ENCODE data around the gene MFNG.
A peak's percentile ranks its signal among the peaks of the same experiment; 100 is the strongest.

Gene MFNG

GRCh38 chr22:37431801-37432707, 54.1 kb downstream of the MFNG start (continued):
- TF ChIP-seq ZNF692 (tag by site-specific recombination; IDR thresholded peaks at IDR 0.05), result peak; percentile 89
- TF ChIP-seq ZXDB (tag by site-specific recombination; IDR thresholded peaks at IDR 0.05), result peak; percentile 23; the same call in 1 of the 2 replicates
- TF ChIP-seq ZNF768 (tag by site-specific recombination; IDR thresholded peaks at IDR 0.05), result no peak
- TF ChIP-seq ZSCAN5A (tag by site-specific recombination; IDR thresholded peaks at IDR 0.05), result 0 out of 2 replicates have a peak, but pooled peaks have one; percentile 53

GRCh38 chr22:37431366-37431765, 54.8 kb downstream of the MFNG start:
- Histone ChIP-seq H3K4me1 (ENCODE audit: control insufficient read depth, insufficient read depth, low read length) (no peaks in the 10 kb centered on the region), H3K36me3 (ENCODE audit: control insufficient read depth in 2 of 2, insufficient read depth in 1 of 2, low read length in 2 of 2) (no peaks in the 10 kb centered on the region), H3K9me3 (ENCODE audit: control insufficient read depth, insufficient read depth, low read depth, low read length) (no peaks in the 10 kb centered on the region), H3K27ac (ENCODE audit: extremely low read depth, low read depth, low read length) (peak overlapping the region; percentile 10; the same call in 1 of the 2 replicates), H3K4me3 (ENCODE audit: low read depth, low read length) (no peak overlapping the region)
- POLR2A ChIA-PET, result interaction anchor here (1.1 to 1.7 kb wide), 4 partner anchors 11 to 130 kb away, joined by 3 to 16 read pairs (median 5); no protein-coding TSS in a partner anchor
- no peak for TF ChIP-seq ZNF548 (tag by site-specific recombination; IDR thresholded peaks at IDR 0.05)
- TF ChIP-seq ZNF311 (tag by site-specific recombination; IDR thresholded peaks at IDR 0.05; ENCODE audit: borderline replicate concordance), result no peak
- no peak for TF ChIP-seq ZNF248 (tag by site-specific recombination; IDR thresholded peaks at IDR 0.05)
- no peak for TF ChIP-seq MYNN (tag by site-specific recombination; IDR thresholded peaks at IDR 0.05; ENCODE audit: borderline replicate concordance)
- TF ChIP-seq ZNF146 (tag by site-specific recombination; IDR thresholded peaks at IDR 0.05), result no peak
- TF ChIP-seq MZF1 (tag by site-specific recombination; IDR thresholded peaks at IDR 0.05; ENCODE audit: borderline replicate concordance), result no peak
- TF ChIP-seq ZNF23 (tag by site-specific recombination; IDR thresholded peaks at IDR 0.05; ENCODE audit: borderline replicate concordance), result no peak
- TF ChIP-seq KLF7 (tag by site-specific recombination; IDR thresholded peaks at IDR 0.05; ENCODE audit: borderline replicate concordance), result no peak
- TF ChIP-seq ZNF16 (tag by site-specific recombination; IDR thresholded peaks at IDR 0.05; ENCODE audit: low read depth), result no peak
- no peak for TF ChIP-seq REST (tag by site-specific recombination; IDR thresholded peaks at IDR 0.05)
- TF ChIP-seq CTCF (tag by site-specific recombination; IDR thresholded peaks at IDR 0.05), result no peak
- TF ChIP-seq ZNF362 (tag by site-specific recombination; IDR thresholded peaks at IDR 0.05), result no peak
- no peak for TF ChIP-seq ELK4 (IDR thresholded peaks at IDR 0.05; ENCODE audit: borderline replicate concordance, low read depth, low read length)
- CTCF ChIA-PET, result interaction anchor here (0.6 to 5.4 kb wide), 9 partner anchors 11 to 425 kb away, joined by 3 to 59 read pairs (median 7); no protein-coding TSS in a partner anchor
